A549 (cell line): ENCODE results near the gene ALDH16A1. TPM values are rescaled to one million over a fixed set of nuclear protein-coding genes. Genes with fewer than 3 reads are reported as not detected.

ENCODE experiments used
- ATAC-seq, 2 experiments: fragments of 200-7000 bp in 1 of 2; fragments of >200 bp in 1 of 2; cut with Nextera tagmentation in 1 of 2; cut with Tn5 transposase in 1 of 2; 3 replicates each; pipeline versions ENCODE4 v1.8.0 to v1.9.1; 2018 to 2020; ENCODE audit warnings: mild to moderate bottlenecking in 1 of 2, moderate library complexity in 1 of 2
- CTCF ChIA-PET: fragments of 300-600 bp; sonication (Branson Sonifier 250); formaldehyde crosslinking; extraction: SDS; loops from one replicate; lab custom pipeline; 2021; ENCODE audit warnings: antibody characterized with exemption, inconsistent platforms; lab: Yijun Ruan, JAX
- POLR2A ChIA-PET: fragments of 350-600 bp; formaldehyde crosslinking; extraction: SDS; loops from one replicate; lab custom pipeline; 2021; ENCODE audit warnings: antibody characterized with exemption, inconsistent platforms; lab: Yijun Ruan, JAX
- DNase-seq, 2 experiments: peaks; one replicate each; pipeline versions ENCODE4 v3.0.0 to v3.0.0-alpha.2; 2011 to 2016; ENCODE audit warnings: low read depth in 1 of 2, low spot score in 1 of 2
- FAIRE-seq: peaks from 2 replicates; lab custom pipeline; 2011; peaks lifted over from hg19 to GRCh38; lab: Jason Lieb, UNC
- H3K27ac ChIP-seq, 2 experiments: fragments of >200 bp; sonication (Bioruptor Twin); formaldehyde crosslinking; 3 replicates each; pipeline ENCODE4 v1.5.1; 2016 to 2017
- H3K4me1 ChIP-seq: fragments of >200 bp; sonication (Bioruptor Twin); formaldehyde crosslinking; 3 replicates; pipeline ENCODE4 v1.6.1; 2016
- H3K4me2 ChIP-seq: fragments of >200 bp; sonication (Bioruptor Twin); formaldehyde crosslinking; 3 replicates; pipeline ENCODE4 v1.6.1; 2016
- H3K4me3 ChIP-seq: fragments of >200 bp; sonication (Bioruptor Twin); formaldehyde crosslinking; 3 replicates; pipeline ENCODE4 v1.5.1; 2016
- H3K9me3 ChIP-seq: fragments of >200 bp; sonication (Bioruptor Twin); formaldehyde crosslinking; 3 replicates; pipeline ENCODE4 v1.6.1; 2016
- BHLHE40 ChIP-seq: IDR thresholded peaks from 2 replicates; pipeline ENCODE4 v1.6.1; 2012; ENCODE audit warnings: low read depth, low read length, inconsistent platforms
- CEBPB ChIP-seq, 2 experiments: fragments of >200 bp in 1 of 2; sonication (Bioruptor Twin) in 1 of 2; formaldehyde crosslinking in 1 of 2; IDR thresholded peaks; 2 replicates each; pipeline ENCODE4 v1.6.1; 2012 to 2016
- CHD2 ChIP-seq: fragments of 150-350 bp; IDR thresholded peaks from 2 replicates; pipeline ENCODE4 v1.6.1; 2014; ENCODE audit warnings: low read length; ENCODE audit not compliant: partially characterized antibody
- EP300 ChIP-seq, 2 experiments: fragments of >200 bp; sonication (Bioruptor Twin); formaldehyde crosslinking; IDR thresholded peaks; 2 replicates in 1 of 2; 3 replicates in 1 of 2; pipeline ENCODE4 v1.6.1; 2016 to 2017
- ESRRA ChIP-seq: fragments of 150-350 bp; IDR thresholded peaks from 2 replicates; pipeline ENCODE4 v1.6.1; 2014; ENCODE audit warnings: mild to moderate bottlenecking, low read length, borderline replicate concordance
- FOSL2 ChIP-seq, 2 experiments: fragments of 450-650 bp in 1 of 2; fragments of >200 bp in 1 of 2; sonication (Bioruptor Twin) in 1 of 2; formaldehyde crosslinking; IDR thresholded peaks; 2 replicates each; pipeline versions ENCODE4 v1.5.0 to v1.6.1; 2016 to 2020; ENCODE audit warnings: mild to moderate bottlenecking in 1 of 2, moderate library complexity in 1 of 2
- FOXS1 ChIP-seq: fragments of 250-450 bp; sonication (Bioruptor Pico); IDR thresholded peaks from 2 replicates; pipeline ENCODE4 v1.5.0; 2020; ENCODE audit warnings: mild to moderate bottlenecking, moderate library complexity
- GATA3 ChIP-seq: IDR thresholded peaks from 2 replicates; pipeline ENCODE4 v1.6.1; 2012; ENCODE audit warnings: borderline replicate concordance
- HDAC2 ChIP-seq: fragments of 200-600 bp; sonication (generic); IDR thresholded peaks from 2 replicates; pipeline ENCODE4 v1.6.1; 2016
- HEYL ChIP-seq: fragments of 250-450 bp; sonication (Bioruptor Pico); IDR thresholded peaks from 2 replicates; pipeline ENCODE4 v1.8.0; 2021; ENCODE audit warnings: mild to moderate bottlenecking, moderate library complexity
- HOXA7 ChIP-seq: fragments of 250-450 bp; sonication (Bioruptor Pico); IDR thresholded peaks from 2 replicates; pipeline ENCODE4 v1.5.0; 2020; ENCODE audit warnings: mild to moderate bottlenecking, moderate library complexity
- JUN ChIP-seq, 2 experiments: fragments of >200 bp; sonication (Bioruptor Twin); formaldehyde crosslinking; IDR thresholded peaks; 2 replicates in 1 of 2; 3 replicates in 1 of 2; pipeline ENCODE4 v1.6.1; 2016 to 2017
- KDM1A ChIP-seq: fragments of 200-600 bp; sonication (generic); IDR thresholded peaks from 2 replicates; pipeline ENCODE4 v1.6.1; 2016; ENCODE audit warnings: low read depth, mild to moderate bottlenecking
- KDM5A ChIP-seq: fragments of 200-600 bp; sonication (generic); IDR thresholded peaks from 2 replicates; pipeline ENCODE4 v1.6.1; 2016; ENCODE audit warnings: antibody characterized with exemption, mild to moderate bottlenecking
- MAFK ChIP-seq: fragments of 450-650 bp; IDR thresholded peaks from 2 replicates; pipeline ENCODE4 v1.6.1; 2014; ENCODE audit not compliant: partially characterized antibody
- MYC ChIP-seq: IDR thresholded peaks from 2 replicates; pipeline ENCODE4 v1.6.1; 2012; ENCODE audit warnings: mild to moderate bottlenecking, inconsistent platforms, low read length, improper control_type of control experiment, borderline replicate concordance
- POLR2A ChIP-seq: IDR thresholded peaks from 2 replicates; pipeline ENCODE4 v1.6.1; 2012; ENCODE audit warnings: mild to moderate bottlenecking, low read length
- RAD21 ChIP-seq, 2 experiments: fragments of >200 bp in 1 of 2; sonication (Bioruptor Twin) in 1 of 2; formaldehyde crosslinking in 1 of 2; IDR thresholded peaks in 1 of 2; conservative IDR thresholded peaks in 1 of 2; 2 replicates in 1 of 2; 3 replicates in 1 of 2; pipeline ENCODE4 v1.6.1; 2012 to 2018; ENCODE audit warnings: inconsistent platforms in 1 of 2
- RARB ChIP-seq: fragments of 250-450 bp; sonication (Bioruptor Pico); IDR thresholded peaks from 2 replicates; pipeline ENCODE4 v1.8.0; 2021; ENCODE audit warnings: mild to moderate bottlenecking, moderate library complexity
- RCOR1 ChIP-seq: fragments of 150-350 bp; IDR thresholded peaks from 2 replicates; pipeline ENCODE4 v1.6.1; 2014; ENCODE audit warnings: antibody characterized with exemption, low read length, low read depth
- SMC3 ChIP-seq: fragments of >200 bp; sonication (Bioruptor Twin); formaldehyde crosslinking; IDR thresholded peaks from 3 replicates; pipeline ENCODE4 v1.6.1; 2018; ENCODE audit warnings: inconsistent platforms
- TFCP2L1 ChIP-seq: fragments of 250-450 bp; sonication (Bioruptor Pico); IDR thresholded peaks from 2 replicates; pipeline ENCODE4 v1.5.0; 2021; ENCODE audit warnings: mild to moderate bottlenecking
- TP53 ChIP-seq: fragments of 250-450 bp; sonication (Bioruptor Pico); IDR thresholded peaks from 2 replicates; pipeline ENCODE4 v1.5.0; 2021; ENCODE audit warnings: mild to moderate bottlenecking, moderate library complexity
- ZC3H11A ChIP-seq: fragments of 450-650 bp; IDR thresholded peaks from 2 replicates; pipeline ENCODE4 v1.6.1; 2014; ENCODE audit warnings: antibody characterized with exemption, mild to moderate bottlenecking
- ZFP36 ChIP-seq: fragments of 450-650 bp; IDR thresholded peaks from 2 replicates; pipeline ENCODE4 v1.6.1; 2014; ENCODE audit warnings: borderline replicate concordance; ENCODE audit not compliant: partially characterized antibody
- WGBS: methylation state at CpG from one replicate; pipeline ENCODE4 v1.1.6; 2017; ENCODE audit errors: missing lambda C conversion rate; 5-methylcytosine and 5-hydroxymethylcytosine counted together
- polyA plus RNA-seq, 4 experiments: library from polyadenylated mRNA; depleted of rRNA in 3 of 4; stranded (reverse); fragments of >200 nt; fragmentation: RNase III in 1 of 4; extraction: RNeasy Plus Mini Kit Qiagen cat#74134 plus additional on column Dnase treatment in 1 of 4; gene quantifications; 2 replicates in 3 of 4; 3 replicates in 1 of 4; pipeline ENCODE4 v1.2.3, GENCODE V29; 2011 to 2017
- TF ChIP-seq, protein P1 (sequence below): fragments of >200 bp; sonication (Bioruptor Twin); formaldehyde crosslinking; IDR thresholded peaks from 2 replicates; pipeline ENCODE4 v1.6.1; 2016
- TF ChIP-seq, protein P2 (sequence below): fragments of 150-350 bp; IDR thresholded peaks from 2 replicates; pipeline ENCODE4 v1.6.1; 2014; ENCODE audit warnings: low read depth, mild to moderate bottlenecking, low read length
- TF ChIP-seq, protein P3 (sequence below): IDR thresholded peaks from 2 replicates; pipeline ENCODE4 v1.6.1; 2012
- TF ChIP-seq, protein P4 (sequence below): fragments of 250-450 bp; sonication (Bioruptor Pico); IDR thresholded peaks from 2 replicates; pipeline ENCODE4 v1.5.0; 2020; ENCODE audit warnings: low read depth, mild to moderate bottlenecking, moderate library complexity
- TF ChIP-seq, protein P5 (sequence below): fragments of >200 bp; sonication (Bioruptor Twin); formaldehyde crosslinking; IDR thresholded peaks from 3 replicates; pipeline ENCODE4 v1.5.1; 2016
- TF ChIP-seq, protein P6 (sequence below): fragments of 250-450 bp; sonication (Bioruptor Pico); IDR thresholded peaks from 2 replicates; pipeline ENCODE4 v1.5.0; 2021; ENCODE audit warnings: mild to moderate bottlenecking, moderate library complexity, borderline replicate concordance
- TF ChIP-seq, protein P7 (sequence below): IDR thresholded peaks from 2 replicates; pipeline ENCODE4 v1.6.1; 2012
- TF ChIP-seq, protein P8 (sequence below): IDR thresholded peaks from 2 replicates; pipeline ENCODE4 v1.6.1; 2012; ENCODE audit warnings: low read depth, borderline replicate concordance

ALDH16A1 gene
- polyA plus RNA-seq, 2 of the 4 experiments (the other 2 are of a cell fraction), result 10.2 to 23.0 TPM

DNA sequence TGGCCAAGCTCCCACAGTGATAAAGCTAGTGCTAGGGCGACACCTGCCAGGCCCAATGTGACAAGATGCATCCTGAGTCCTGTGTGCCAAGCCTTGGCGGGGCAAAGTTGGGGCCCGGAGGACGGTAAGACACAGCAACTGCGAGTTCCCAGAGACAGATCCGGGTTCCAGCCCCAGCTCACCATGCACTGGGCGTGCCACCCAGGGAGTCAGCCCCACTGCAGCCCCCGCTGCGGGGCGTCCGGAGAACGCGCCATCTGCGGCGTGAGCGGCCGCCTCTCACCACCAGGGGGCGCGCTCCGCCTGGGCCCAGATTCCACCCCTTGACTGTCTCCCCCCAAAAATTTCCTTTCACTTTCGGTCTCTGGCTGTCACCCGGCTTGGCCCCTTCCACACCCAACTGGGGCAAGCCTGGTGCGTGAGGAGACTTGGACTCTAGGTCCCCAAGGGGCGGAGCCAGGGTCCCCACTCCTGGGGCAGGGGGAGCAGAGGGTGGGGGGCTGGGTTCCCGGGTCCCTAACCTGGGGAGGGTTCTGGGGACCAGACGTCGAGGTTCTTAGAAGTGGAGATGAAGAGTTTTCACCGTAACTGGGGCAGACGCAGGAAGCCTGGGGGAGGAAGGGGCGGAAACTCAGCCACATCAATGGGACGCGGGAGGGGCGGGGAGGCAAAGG, 21.0 kb downstream of the ALDH16A1 start, which contains the start of gene FLT3LG:
Gene FLT3LG (plus strand): TSS at position 348 of the 674 bp plus-strand sequence. CDS start 425 bp downstream, outside the sequence.
- Histone ChIP-seq H3K9me3 (no peaks in the 10 kb centered on the region), H3K4me1 (peaks cover 21% of the 10 kb centered on the region), H3K4me3 (peak within 1 kb of the TSS; percentile 59), H3K4me2 (peak within 1 kb of the TSS; percentile 92), H3K27ac (peak within 1 kb of the TSS; percentile 77 to 91)
- ChIA-PET POLR2A (interaction anchor here (0.8 to 1.7 kb wide), 2 partner anchors 21 to 22 kb away, joined by 3 to 8 read pairs; partner anchors contain the start of gene ALDH16A1), CTCF (interaction anchor here (0.5 to 5.5 kb wide), 38 partner anchors 8 to 1750 kb away, joined by 3 to 87 read pairs (median 4); partner anchors contain the start of genes ALDH16A1, KASH5, PIH1D1 and PRRG2)
- FAIRE-seq, result no peak
- DNase-seq, result peak; percentile 61 to 90
- peak; percentile 59 to 71 for ATAC-seq
- WGBS, result 5% methylated on average over 26 of the region's 33 CpGs
- TF ChIP-seq, protein P1, sequence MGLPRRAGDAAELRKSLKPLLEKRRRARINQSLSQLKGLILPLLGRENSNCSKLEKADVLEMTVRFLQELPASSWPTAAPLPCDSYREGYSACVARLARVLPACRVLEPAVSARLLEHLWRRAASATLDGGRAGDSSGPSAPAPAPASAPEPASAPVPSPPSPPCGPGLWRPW, result no peak
- TF ChIP-seq FOXS1 (CRISPR knock-in tag) (no peak), RARB (CRISPR knock-in tag) (no peak), HOXA7 (CRISPR knock-in tag) (no peak), HDAC2 (no peak), MYC (no peak), MAFK (no peak), RAD21 (conservative IDR thresholded peaks at IDR 0.05 in 1 of 2, IDR thresholded peaks at IDR 0.05 in 1 of 2) (peak; percentile 36 to 59), CEBPB (IDR thresholded peaks at IDR 0.05) (no peak), TFCP2L1 (no peak), HEYL (CRISPR knock-in tag) (no peak), KDM1A (no peak), ESRRA (no peak), KDM5A (no peak), POLR2A (no peak), GATA3 (no peak), CHD2 (no peak), TP53 (CRISPR knock-in tag) (no peak), EP300 (IDR thresholded peaks at IDR 0.05) (no peak), SMC3 (peak; percentile 76), ZFP36 (no peak), ZC3H11A (no peak), RCOR1 (no peak), JUN (IDR thresholded peaks at IDR 0.05) (no peak), FOSL2 (IDR thresholded peaks at IDR 0.05) (no peak), FOSL2 (CRISPR knock-in tag; IDR thresholded peaks at IDR 0.05) (no peak), BHLHE40 (no peak)
- TF ChIP-seq, protein P2, sequence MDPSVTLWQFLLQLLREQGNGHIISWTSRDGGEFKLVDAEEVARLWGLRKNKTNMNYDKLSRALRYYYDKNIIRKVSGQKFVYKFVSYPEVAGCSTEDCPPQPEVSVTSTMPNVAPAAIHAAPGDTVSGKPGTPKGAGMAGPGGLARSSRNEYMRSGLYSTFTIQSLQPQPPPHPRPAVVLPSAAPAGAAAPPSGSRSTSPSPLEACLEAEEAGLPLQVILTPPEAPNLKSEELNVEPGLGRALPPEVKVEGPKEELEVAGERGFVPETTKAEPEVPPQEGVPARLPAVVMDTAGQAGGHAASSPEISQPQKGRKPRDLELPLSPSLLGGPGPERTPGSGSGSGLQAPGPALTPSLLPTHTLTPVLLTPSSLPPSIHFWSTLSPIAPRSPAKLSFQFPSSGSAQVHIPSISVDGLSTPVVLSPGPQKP, result no peak
- TF ChIP-seq, protein P3, sequence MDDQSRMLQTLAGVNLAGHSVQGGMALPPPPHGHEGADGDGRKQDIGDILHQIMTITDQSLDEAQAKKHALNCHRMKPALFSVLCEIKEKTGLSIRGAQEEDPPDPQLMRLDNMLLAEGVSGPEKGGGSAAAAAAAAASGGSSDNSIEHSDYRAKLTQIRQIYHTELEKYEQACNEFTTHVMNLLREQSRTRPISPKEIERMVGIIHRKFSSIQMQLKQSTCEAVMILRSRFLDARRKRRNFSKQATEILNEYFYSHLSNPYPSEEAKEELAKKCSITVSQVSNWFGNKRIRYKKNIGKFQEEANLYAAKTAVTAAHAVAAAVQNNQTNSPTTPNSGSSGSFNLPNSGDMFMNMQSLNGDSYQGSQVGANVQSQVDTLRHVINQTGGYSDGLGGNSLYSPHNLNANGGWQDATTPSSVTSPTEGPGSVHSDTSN, result no peak
- TF ChIP-seq, protein P4, sequence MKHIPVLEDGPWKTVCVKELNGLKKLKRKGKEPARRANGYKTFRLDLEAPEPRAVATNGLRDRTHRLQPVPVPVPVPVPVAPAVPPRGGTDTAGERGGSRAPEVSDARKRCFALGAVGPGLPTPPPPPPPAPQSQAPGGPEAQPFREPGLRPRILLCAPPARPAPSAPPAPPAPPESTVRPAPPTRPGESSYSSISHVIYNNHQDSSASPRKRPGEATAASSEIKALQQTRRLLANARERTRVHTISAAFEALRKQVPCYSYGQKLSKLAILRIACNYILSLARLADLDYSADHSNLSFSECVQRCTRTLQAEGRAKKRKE (CRISPR knock-in tag), result no peak
- TF ChIP-seq, protein P5, sequence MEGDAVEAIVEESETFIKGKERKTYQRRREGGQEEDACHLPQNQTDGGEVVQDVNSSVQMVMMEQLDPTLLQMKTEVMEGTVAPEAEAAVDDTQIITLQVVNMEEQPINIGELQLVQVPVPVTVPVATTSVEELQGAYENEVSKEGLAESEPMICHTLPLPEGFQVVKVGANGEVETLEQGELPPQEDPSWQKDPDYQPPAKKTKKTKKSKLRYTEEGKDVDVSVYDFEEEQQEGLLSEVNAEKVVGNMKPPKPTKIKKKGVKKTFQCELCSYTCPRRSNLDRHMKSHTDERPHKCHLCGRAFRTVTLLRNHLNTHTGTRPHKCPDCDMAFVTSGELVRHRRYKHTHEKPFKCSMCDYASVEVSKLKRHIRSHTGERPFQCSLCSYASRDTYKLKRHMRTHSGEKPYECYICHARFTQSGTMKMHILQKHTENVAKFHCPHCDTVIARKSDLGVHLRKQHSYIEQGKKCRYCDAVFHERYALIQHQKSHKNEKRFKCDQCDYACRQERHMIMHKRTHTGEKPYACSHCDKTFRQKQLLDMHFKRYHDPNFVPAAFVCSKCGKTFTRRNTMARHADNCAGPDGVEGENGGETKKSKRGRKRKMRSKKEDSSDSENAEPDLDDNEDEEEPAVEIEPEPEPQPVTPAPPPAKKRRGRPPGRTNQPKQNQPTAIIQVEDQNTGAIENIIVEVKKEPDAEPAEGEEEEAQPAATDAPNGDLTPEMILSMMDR, result peak; percentile 99
- TF ChIP-seq, protein P6, sequence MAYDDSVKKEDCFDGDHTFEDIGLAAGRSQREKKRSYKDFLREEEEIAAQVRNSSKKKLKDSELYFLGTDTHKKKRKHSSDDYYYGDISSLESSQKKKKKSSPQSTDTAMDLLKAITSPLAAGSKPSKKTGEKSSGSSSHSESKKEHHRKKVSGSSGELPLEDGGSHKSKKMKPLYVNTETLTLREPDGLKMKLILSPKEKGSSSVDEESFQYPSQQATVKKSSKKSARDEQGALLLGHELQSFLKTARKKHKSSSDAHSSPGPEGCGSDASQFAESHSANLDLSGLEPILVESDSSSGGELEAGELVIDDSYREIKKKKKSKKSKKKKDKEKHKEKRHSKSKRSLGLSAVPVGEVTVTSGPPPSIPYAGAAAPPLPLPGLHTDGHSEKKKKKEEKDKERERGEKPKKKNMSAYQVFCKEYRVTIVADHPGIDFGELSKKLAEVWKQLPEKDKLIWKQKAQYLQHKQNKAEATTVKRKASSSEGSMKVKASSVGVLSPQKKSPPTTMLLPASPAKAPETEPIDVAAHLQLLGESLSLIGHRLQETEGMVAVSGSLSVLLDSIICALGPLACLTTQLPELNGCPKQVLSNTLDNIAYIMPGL (CRISPR knock-in tag), result no peak
- TF ChIP-seq, protein P7, sequence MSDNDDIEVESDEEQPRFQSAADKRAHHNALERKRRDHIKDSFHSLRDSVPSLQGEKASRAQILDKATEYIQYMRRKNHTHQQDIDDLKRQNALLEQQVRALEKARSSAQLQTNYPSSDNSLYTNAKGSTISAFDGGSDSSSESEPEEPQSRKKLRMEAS, result peak; percentile 82
- TF ChIP-seq, protein P8, sequence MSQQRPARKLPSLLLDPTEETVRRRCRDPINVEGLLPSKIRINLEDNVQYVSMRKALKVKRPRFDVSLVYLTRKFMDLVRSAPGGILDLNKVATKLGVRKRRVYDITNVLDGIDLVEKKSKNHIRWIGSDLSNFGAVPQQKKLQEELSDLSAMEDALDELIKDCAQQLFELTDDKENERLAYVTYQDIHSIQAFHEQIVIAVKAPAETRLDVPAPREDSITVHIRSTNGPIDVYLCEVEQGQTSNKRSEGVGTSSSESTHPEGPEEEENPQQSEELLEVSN, result peak; percentile 59; the same call in 1 of the 2 replicates
